ENCODE measurements around the gene NUTM2G.
"Not testable (repeated sequence)": the region's sequence is repeated elsewhere in the genome, so short reads cannot be mapped to it uniquely, and the experiment has no call there.

NUTM2G gene

DNA sequence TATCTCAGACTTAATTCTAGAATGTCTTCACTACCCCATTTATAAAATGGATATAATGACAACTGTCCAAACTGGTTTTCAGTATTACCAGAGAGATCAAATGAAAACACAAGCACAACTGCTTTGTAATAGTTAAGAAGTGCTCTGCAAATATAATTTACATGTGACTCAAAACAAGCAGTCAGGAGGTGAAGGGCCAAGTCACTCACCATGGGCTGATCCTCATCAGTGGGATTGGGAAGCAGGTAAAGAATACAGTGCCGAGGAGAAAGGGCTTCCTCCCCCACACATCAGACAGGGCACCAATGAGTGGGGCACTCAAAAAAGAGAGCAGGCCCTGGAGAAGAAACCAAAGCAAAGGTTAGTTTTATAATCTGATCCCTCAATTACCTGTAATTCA lies 20.7 kb downstream of the NUTM2G start:
- DNase-seq (ENCODE audit: low read depth, low spot score) = not testable (repeated sequence)

DNA sequence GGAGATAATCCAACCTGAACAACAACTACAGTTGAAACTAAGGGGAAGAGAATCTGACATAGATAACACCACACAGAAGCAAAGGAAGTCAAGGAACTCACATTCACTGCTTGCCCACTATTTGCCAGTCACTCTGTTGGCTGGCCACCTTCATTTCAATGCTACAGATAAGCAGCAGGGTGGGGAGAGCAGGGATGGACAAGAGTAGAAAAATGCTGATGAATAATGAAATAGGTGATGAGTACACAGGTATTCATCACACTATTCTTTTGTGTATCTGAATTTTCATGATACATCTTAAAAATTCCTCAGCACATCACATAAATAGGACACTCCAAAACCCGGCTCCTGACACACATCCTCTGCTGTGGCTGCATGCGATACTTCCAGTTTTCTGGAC lies 21.9 kb downstream of the NUTM2G start:
- DNase-seq (ENCODE audit: low read depth, low spot score) = not testable (repeated sequence)

DNA sequence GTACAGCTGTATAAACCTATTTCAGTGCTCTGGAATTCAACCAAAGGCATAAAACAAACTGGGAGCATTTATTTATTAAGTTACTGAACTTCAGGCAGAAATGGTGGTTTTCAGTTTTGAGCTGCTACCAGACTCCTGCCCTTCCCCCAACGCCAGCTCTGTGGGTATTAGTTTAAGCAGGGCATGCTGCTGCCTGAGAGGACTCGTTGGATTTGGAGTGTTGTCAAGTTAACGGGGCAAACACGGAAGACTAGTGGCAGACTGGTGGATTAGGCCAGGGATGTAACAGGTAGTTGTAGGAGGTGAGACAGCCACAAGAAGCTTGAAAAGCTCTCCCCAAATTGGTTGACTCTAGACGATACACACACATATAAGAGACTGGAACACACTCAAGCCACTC lies 38.9 kb downstream of the NUTM2G start:
- not testable (repeated sequence) for DNase-seq (ENCODE audit: low read depth, low spot score)

DNA sequence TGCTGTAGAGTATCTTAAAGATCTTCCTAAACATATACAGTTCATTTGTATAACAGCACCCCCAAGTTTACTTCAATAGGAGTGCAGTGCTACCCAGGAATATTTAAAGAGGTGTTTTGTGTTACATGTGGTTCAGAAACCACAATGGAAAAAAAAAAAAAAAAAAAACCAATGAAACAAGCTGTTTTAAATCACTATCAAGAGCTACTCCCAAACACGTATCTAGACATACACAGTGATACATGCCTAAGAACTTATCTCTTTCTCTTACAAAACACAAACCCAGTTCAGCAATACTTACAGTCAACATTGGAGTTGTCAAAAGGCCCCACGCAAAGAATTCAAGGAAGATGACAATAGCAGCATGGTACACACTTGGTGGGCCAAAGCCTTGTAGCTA lies 43.9 kb downstream of the NUTM2G start:
- not testable (repeated sequence) for DNase-seq (ENCODE audit: low read depth, low spot score)

DNA sequence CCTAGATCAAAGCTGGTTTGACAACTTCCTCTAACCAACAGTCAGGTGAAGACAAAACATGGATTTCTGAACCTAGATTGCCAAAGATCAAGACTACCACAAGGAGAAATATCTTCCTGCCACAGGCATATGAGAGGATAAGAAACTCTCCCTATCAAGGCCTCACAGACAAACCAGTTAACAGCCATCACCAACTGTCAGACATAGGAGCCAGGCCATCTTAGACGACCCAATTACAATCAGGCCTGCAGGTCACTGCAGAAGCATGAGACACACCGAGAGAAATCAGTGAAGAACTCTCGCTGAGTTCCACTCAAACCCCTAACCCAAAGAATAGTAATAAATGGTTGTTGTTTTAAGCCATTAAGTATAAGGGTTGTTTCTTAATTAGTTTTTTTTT lies 45.4 kb downstream of the NUTM2G start:
- not testable (repeated sequence) for DNase-seq (ENCODE audit: low read depth, low spot score)

DNA sequence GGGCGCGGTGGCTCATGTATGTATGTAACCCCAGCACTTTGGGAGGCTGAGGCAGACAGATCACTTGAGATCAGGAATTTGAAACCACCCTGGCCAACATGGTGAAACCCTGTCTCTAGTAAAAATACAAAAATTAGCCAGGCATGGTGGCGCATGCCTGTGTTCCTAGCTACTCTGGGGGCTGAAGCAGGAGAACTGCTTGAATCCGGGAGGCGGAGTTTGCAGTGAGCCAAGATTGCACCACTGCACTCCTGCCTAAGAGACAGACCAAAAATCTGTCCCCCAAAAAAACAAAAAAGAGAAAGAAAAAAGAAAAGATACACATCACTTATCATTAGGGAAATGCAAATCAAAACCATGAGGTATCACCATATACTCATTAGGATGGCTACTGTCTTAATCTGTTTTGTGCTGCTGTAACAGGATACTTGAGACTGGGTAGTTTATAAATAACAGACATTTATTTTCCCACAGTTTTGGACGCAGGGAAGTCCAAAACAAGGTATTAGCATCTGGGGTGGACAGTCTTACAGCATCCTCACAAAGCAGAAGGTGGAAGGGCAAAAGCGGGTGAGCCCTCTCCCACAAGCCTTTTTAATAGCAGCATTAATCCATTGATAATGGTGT lies 55.0 kb downstream of the NUTM2G start:
- DNase-seq (ENCODE audit: low read depth, low spot score) = not testable (repeated sequence)

DNA sequence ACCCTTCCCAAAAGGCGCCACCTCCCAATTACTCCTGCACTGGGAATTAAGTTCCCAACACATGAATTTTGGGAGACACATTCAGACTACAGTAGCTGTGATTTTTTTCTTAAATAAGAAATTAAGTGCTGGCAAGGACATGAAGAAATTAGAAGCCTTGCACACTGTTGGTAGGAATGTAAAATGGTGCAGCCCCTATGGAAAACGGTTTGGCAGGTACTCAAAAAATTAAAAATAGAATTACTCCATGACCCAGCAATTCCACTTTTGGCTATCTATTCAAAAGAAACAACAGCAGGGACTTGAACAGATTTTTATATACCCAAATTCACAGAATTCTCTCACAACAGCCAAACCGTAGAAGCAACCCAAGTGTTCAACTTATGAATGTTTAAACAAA lies 55.5 kb downstream of the NUTM2G start:
- not testable (repeated sequence) for DNase-seq (ENCODE audit: low read depth, low spot score)

DNA sequence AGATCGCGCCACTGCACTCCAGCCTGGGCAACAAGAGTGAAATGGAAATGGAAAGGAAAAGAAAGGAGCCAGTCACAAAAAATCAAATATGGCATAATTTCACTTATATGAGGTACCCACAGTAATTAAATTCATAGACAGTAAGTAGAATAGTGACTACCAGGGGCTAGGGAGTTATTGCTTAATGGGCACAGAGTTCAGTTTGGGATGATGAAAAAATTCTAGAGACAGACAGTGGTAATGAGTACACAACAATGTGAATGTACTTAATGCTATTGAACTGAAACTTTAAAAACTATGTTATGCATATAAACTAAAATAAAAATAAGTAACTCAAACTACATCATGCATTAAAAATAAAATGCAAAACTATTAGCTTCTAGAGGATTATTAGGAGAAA lies 56.2 kb downstream of the NUTM2G start:
- not testable (repeated sequence) for DNase-seq (ENCODE audit: low read depth, low spot score)

Data from ELF-1 (cell line).